Aorta (tissue), 5 donors: ENCODE results near the gene COPE. TPM values are rescaled to one million over a fixed set of nuclear protein-coding genes. Genes with fewer than 3 reads are reported as not detected.

ENCODE experiments used
- ATAC-seq: fragments of 200-7000 bp; cut with Tn5 transposase; one replicate; pipeline ENCODE4 v1.9.1; 2022; ENCODE audit warnings: moderate library complexity; ENCODE audit not compliant: low FRiP score
- DNase-seq, 2 donors: peaks; one replicate each; pipeline ENCODE4 v3.0.0-alpha.2; 2020
- H3K27ac ChIP-seq, 2 donors: one replicate each; pipeline ENCODE4 v1.5.1; 2013; ENCODE audit warnings: low read length in 2 of 2, mild to moderate bottlenecking in 2 of 2, moderate library complexity in 2 of 2, control low read depth in 1 of 2, inconsistent platforms in 1 of 2, low read depth in 1 of 2
- H3K27me3 ChIP-seq, 2 donors: one replicate each; pipeline ENCODE4 v1.6.1; 2013; ENCODE audit warnings: control low read depth in 1 of 2, low read length in 1 of 2, mild to moderate bottlenecking in 1 of 2, moderate library complexity in 1 of 2; ENCODE audit not compliant: insufficient read depth in 2 of 2, control insufficient read depth in 1 of 2
- H3K36me3 ChIP-seq, 2 donors: one replicate each; pipeline ENCODE4 v1.6.1; 2013; ENCODE audit warnings: control low read depth in 1 of 2, low read length in 1 of 2, mild to moderate bottlenecking in 1 of 2; ENCODE audit not compliant: insufficient read depth in 2 of 2, control insufficient read depth in 1 of 2
- H3K4me1 ChIP-seq, 2 donors: one replicate each; pipeline ENCODE4 v1.6.1; 2013; ENCODE audit warnings: low read length in 2 of 2, control low read depth in 1 of 2, mild to moderate bottlenecking in 1 of 2, moderate library complexity in 1 of 2; ENCODE audit not compliant: insufficient read depth in 2 of 2, control insufficient read depth in 1 of 2
- H3K4me3 ChIP-seq, 2 donors: one replicate each; pipeline ENCODE4 v1.5.1; 2013; ENCODE audit warnings: low read length in 2 of 2, control low read depth in 1 of 2, mild to moderate bottlenecking in 1 of 2
- H3K9me3 ChIP-seq: one replicate; pipeline ENCODE4 v1.6.1; 2013; ENCODE audit warnings: mild to moderate bottlenecking, low read length; ENCODE audit not compliant: control insufficient read depth
- WGBS, 2 donors: extraction: QIAGEN DNeasy Blood & Tissue Kit; methylation state at CpG; one replicate each; pipeline ENCODE4 v1.1.7; 2013; 5-methylcytosine and 5-hydroxymethylcytosine counted together
- intact Hi-C, 2 donors: fragments of 100-400 bp; cut with DNase I; formaldehyde crosslinking; loops; one replicate each; pipeline versions ENCODE4 v1.14.2 to v1.15.0; 2022
- polyA plus RNA-seq, 2 donors: library from polyadenylated mRNA; stranded (reverse); fragments of 200-250 nt; gene quantifications; one replicate each; pipeline ENCODE4 v1.2.3, GENCODE V29; 2013
- total RNA-seq, 2 donors: library from RNA; stranded (reverse); fragmentation: NEBNext Ultra II Directional; extraction: Animal tissue kit (Norgen Biotek cat#: 25700); gene quantifications; one replicate each; pipeline ENCODE4 v1.2.1, GENCODE V29; 2021
- donor health status: healthy with polysubstance abuse.
- donor health status: Bipolar disorder and iron deficiency.
- donor health status: DM: no; HTN: no; CAD: no.
- donor health status: DM: no; HTN: no; CAD: no.
- donor health status: DM: yes; HTN: yes; CAD: no.

COPE gene
- total and polyA plus RNA-seq, 4 donors = 121 to 180 (median 148) TPM

GRCh38 chr19:18861917-18862316 is 57.3 kb downstream of the COPE start:
- no peaks in the 10 kb centered on the region for H3K9me3 ChIP-seq
- H3K27ac ChIP-seq = no peak overlapping the region
- WGBS, 2 donors = 89% methylated on average over 12 of the region's 12 CpGs
- DNase-seq (no peak), ATAC-seq (no peak)
- intact Hi-C loops = no loop called here
- H3K4me3 ChIP-seq = no peak overlapping the region
- no peaks in the 10 kb centered on the region for H3K27me3 ChIP-seq
- no peaks in the 10 kb centered on the region for H3K4me1 ChIP-seq
- H3K36me3 ChIP-seq = peaks cover 0 to 24% of the 10 kb centered on the region in 2 donors

DNA sequence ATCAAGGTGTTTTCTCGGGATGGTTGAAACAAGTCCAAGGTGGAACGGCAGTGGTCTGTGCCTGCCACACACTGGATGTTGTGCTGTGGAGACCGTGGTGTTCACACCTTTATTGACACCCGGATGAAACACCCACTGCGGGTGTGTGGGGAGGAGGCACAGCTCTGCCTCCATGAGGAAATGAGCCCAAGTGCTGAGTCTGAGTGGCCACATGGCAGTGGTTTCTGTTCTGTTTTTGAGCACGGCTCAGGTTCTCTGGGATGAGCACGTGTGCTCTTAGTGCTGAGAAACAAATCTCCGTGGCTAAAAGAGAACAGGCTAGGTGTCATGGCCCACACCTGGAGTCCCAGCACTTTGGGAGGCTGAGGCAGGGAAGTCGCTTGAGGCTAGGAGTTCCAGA is 58.0 kb downstream of the COPE start:
- no peaks in the 10 kb centered on the region for H3K27me3 ChIP-seq
- no peak overlapping the region for H3K27ac ChIP-seq
- H3K9me3 ChIP-seq = no peaks in the 10 kb centered on the region
- intact Hi-C loops = no loop called here
- no peak for ATAC-seq
- WGBS, 2 donors = 87 to 93% methylated on average over 9 of the region's 9 CpGs
- H3K4me3 ChIP-seq = no peak overlapping the region
- no peaks in the 10 kb centered on the region for H3K4me1 ChIP-seq
- peaks cover 0 to 24% of the 10 kb centered on the region in 2 donors for H3K36me3 ChIP-seq
- DNase-seq = no peak

GRCh38 chr19:18860725-18861124 is 58.5 kb downstream of the COPE start:
- WGBS, 2 donors = 90% methylated on average over 17 of the region's 17 CpGs
- H3K27ac ChIP-seq = no peak overlapping the region
- H3K27me3 ChIP-seq = no peaks in the 10 kb centered on the region
- H3K4me3 ChIP-seq = no peak overlapping the region
- DNase-seq = no peak
- H3K9me3 ChIP-seq = no peaks in the 10 kb centered on the region
- no peaks in the 10 kb centered on the region for H3K4me1 ChIP-seq
- peaks cover 0 to 27% of the 10 kb centered on the region in 2 donors for H3K36me3 ChIP-seq
- no peak for ATAC-seq
- intact Hi-C loops = no loop called here

- no peak for ATAC-seq
- Histone ChIP-seq H3K27ac (no peak overlapping the region), H3K36me3 (peaks cover 0 to 24% of the 10 kb centered on the region in 2 donors), H3K9me3 (no peaks in the 10 kb centered on the region), H3K27me3 (no peaks in the 10 kb centered on the region), H3K4me3 (no peak overlapping the region), H3K4me1 (no peaks in the 10 kb centered on the region)
- intact Hi-C loops = no loop called here
- DNase-seq = no peak
- 85 to 87% methylated on average over 11 of the region's 11 CpGs for WGBS, 2 donors
These were observed 58.9 kb downstream of the COPE start for GRCh38 chr19:18860302-18860700.

DNA sequence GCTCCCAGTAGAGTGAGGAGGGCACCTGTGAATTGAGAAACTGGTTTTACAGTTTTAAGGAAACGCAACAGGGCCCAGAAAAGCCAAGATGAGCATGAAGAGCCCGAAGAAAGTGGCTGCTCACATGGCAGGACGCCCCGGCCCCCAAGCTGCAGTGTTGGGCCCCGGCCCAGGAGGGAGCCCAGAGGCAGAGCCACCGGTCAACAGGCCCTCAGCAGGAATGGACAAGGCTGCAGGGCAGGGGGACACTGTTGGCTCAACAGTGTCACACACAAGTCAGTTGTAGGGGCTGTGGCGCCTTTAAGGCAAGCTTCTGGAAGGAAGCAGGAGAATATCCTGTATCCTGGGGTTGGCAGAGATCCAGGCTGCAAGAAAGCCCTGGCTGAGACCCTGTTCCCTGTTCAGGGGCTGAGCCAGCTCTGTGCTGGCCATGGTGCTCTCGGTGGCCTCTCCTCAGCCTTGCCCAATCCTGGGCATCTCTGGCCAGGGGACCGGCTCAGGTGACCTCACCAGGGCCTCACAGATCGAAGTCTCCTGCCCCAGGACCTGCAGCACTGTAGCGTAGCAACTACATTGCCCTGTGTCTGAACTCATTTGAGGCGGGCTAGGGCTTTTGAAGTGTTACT is 59.4 kb downstream of the COPE start:
- Histone ChIP-seq H3K27me3 (no peaks in the 10 kb centered on the region), H3K9me3 (no peaks in the 10 kb centered on the region), H3K4me3 (no peak overlapping the region), H3K4me1 (no peaks in the 10 kb centered on the region), H3K36me3 (peaks cover 0 to 28% of the 10 kb centered on the region in 2 donors), H3K27ac (no peak overlapping the region)
- 82 to 85% methylated on average over 12 of the region's 12 CpGs for WGBS, 2 donors
- intact Hi-C loops = no loop called here
- no peak for DNase-seq
- no peak for ATAC-seq

GRCh38 chr19:18858906-18859646 is 60.1 kb downstream of the COPE start:
- no peaks in the 10 kb centered on the region for H3K27me3 ChIP-seq
- H3K4me3 ChIP-seq = no peak overlapping the region
- H3K36me3 ChIP-seq = peaks cover 0 to 30% of the 10 kb centered on the region in 2 donors
- intact Hi-C loops = no loop called here
- no peaks in the 10 kb centered on the region for H3K4me1 ChIP-seq
- H3K27ac ChIP-seq = no peak overlapping the region
- WGBS, 2 donors = 91 to 92% methylated on average over 21 of the region's 21 CpGs
- no peak for ATAC-seq
- H3K9me3 ChIP-seq = no peaks in the 10 kb centered on the region
- no peak for DNase-seq

- peaks cover 0 to 37% of the 10 kb centered on the region in 2 donors for H3K36me3 ChIP-seq
These were observed 62.0 kb downstream of the COPE start for GRCh38 chr19:18857223-18857622.

GRCh38 chr19:18856385-18857126 is 62.6 kb downstream of the COPE start:
- H3K4me1 ChIP-seq = no peaks in the 10 kb centered on the region
- DNase-seq (no peak), ATAC-seq (peak; percentile 23)
- intact Hi-C loops = no loop called here
- H3K36me3 ChIP-seq = peaks cover 0 to 34% of the 10 kb centered on the region in 2 donors
- H3K27ac ChIP-seq = no peak overlapping the region
- no peaks in the 10 kb centered on the region for H3K27me3 ChIP-seq
- 78 to 83% methylated on average over 22 of the region's 22 CpGs for WGBS, 2 donors
- H3K9me3 ChIP-seq = no peaks in the 10 kb centered on the region
- H3K4me3 ChIP-seq = no peak overlapping the region

More at GRCh38 chr19:18857223-18857622, 62.0 kb downstream of the COPE start:
- H3K4me3 ChIP-seq = no peak overlapping the region
- H3K4me1 ChIP-seq = no peaks in the 10 kb centered on the region
- intact Hi-C loops = no loop called here
- ATAC-seq = no peak
- DNase-seq = no peak
- no peak overlapping the region for H3K27ac ChIP-seq
- H3K27me3 ChIP-seq = no peaks in the 10 kb centered on the region
- 91 to 93% methylated on average over 13 of the region's 13 CpGs for WGBS, 2 donors
- H3K9me3 ChIP-seq = no peaks in the 10 kb centered on the region
